Endothelial cell of umbilical vein (primary cell): ENCODE results near the gene BMPER. TPM values are rescaled to one million over a fixed set of nuclear protein-coding genes. Genes with fewer than 3 reads are reported as not detected.
A peak's percentile ranks its signal among the peaks of the same experiment; 100 is the strongest.

Experiments
- BruUV-seq: library from RNA; stranded (reverse); fragments of 400-500 nt; replicated peaks from 2 replicates; lab custom pipeline; 2021; lab: Mats Ljungman, UMichigan
- CTCF ChIA-PET: fragments of 300-600, 350-600 bp; sonication (Branson Sonifier 250); formaldehyde crosslinking; loops from one replicate; lab custom pipeline; 2021; ENCODE audit warnings: antibody characterized with exemption, inconsistent platforms; lab: Charles Lee
- POLR2A ChIA-PET: fragments of 300-600, 350-600 bp; sonication (Branson Sonifier 250); formaldehyde crosslinking; loops from one replicate; lab custom pipeline; 2021; ENCODE audit warnings: antibody characterized with exemption, inconsistent platforms; lab: Charles Lee
- DNase-seq: peaks from one replicate; pipeline ENCODE4 v3.0.0-alpha.2; 2011; ENCODE audit warnings: low read depth, low spot score
- FAIRE-seq: peaks from 2 replicates; lab custom pipeline; 2011; peaks lifted over from hg19 to GRCh38; lab: Jason Lieb, UNC
- H2AFZ ChIP-seq: 2 replicates; pipeline ENCODE4 v1.6.0; 2012; ENCODE audit warnings: low read depth, low read length, control low read depth, inconsistent platforms
- H3K27ac ChIP-seq: 2 replicates; pipeline ENCODE4 v1.5.1; 2011; ENCODE audit warnings: low read depth, mild to moderate bottlenecking, control low read depth, low read length, moderate library complexity; ENCODE audit not compliant: insufficient read depth
- H3K27me3 ChIP-seq, 2 experiments: 2 replicates each; pipeline versions ENCODE4 v1.6.0 to v1.6.1; 2011; ENCODE audit warnings: low read length in 2 of 2, mixed read lengths in 1 of 2; ENCODE audit not compliant: control insufficient read depth in 2 of 2, insufficient read depth in 2 of 2
- H3K36me3 ChIP-seq, 2 experiments: 2 replicates in 1 of 2; 3 replicates in 1 of 2; pipeline ENCODE4 v1.5.1; 2011; ENCODE audit warnings: low read length in 2 of 2, mild to moderate bottlenecking in 1 of 2, moderate library complexity in 1 of 2; ENCODE audit not compliant: control insufficient read depth in 2 of 2, insufficient read depth in 2 of 2; ENCODE audit errors: extremely low read depth in 1 of 2
- H3K4me1 ChIP-seq: 3 replicates; pipeline ENCODE4 v1.5.1; 2011; ENCODE audit warnings: mild to moderate bottlenecking, low read length; ENCODE audit not compliant: control insufficient read depth, insufficient read depth; ENCODE audit errors: extremely low read depth
- H3K4me2 ChIP-seq: 2 replicates; pipeline ENCODE4 v1.6.1; 2011; ENCODE audit warnings: low read length, control low read depth, mixed read lengths; ENCODE audit not compliant: insufficient read depth
- H3K4me3 ChIP-seq, 3 experiments: fragments of 200-600 bp in 1 of 3; sonication (generic), shearing (Covaris generic) in 1 of 3; replicated peaks in 1 of 3; 2 replicates each; pipeline ENCODE4 v1.5.1; 2011 to 2016; ENCODE audit warnings: control low read depth in 3 of 3, low read length in 3 of 3, mild to moderate bottlenecking in 2 of 3, inconsistent platforms in 1 of 3, low read depth in 1 of 3, moderate library complexity in 1 of 3; ENCODE audit not compliant: insufficient read depth in 1 of 3
- H3K79me2 ChIP-seq: 2 replicates; pipeline ENCODE4 v1.6.0; 2012; ENCODE audit warnings: low read length, inconsistent platforms; ENCODE audit not compliant: control insufficient read depth, insufficient read depth
- H3K9ac ChIP-seq: replicated peaks from 2 replicates; pipeline ENCODE3; 2011; ENCODE audit warnings: low read length, control low read depth; ENCODE audit not compliant: insufficient read depth; ENCODE audit errors: extremely low read depth
- H3K9me1 ChIP-seq: replicated peaks from 3 replicates; pipeline ENCODE4 v1.6.0; 2011; ENCODE audit warnings: mild to moderate bottlenecking, low read length; ENCODE audit not compliant: control insufficient read depth, insufficient read depth; ENCODE audit errors: extremely low read depth
- H3K9me3 ChIP-seq: replicated peaks from 2 replicates; pipeline ENCODE4 v1.5.1; 2012; ENCODE audit warnings: low read length, inconsistent platforms; ENCODE audit not compliant: control insufficient read depth, insufficient read depth
- H4K20me1 ChIP-seq: replicated peaks from 2 replicates; pipeline ENCODE3; 2011; ENCODE audit warnings: mild to moderate bottlenecking, low read length; ENCODE audit not compliant: control insufficient read depth, insufficient read depth; ENCODE audit errors: extremely low read depth
- CTCF ChIP-seq, 2 donors: IDR thresholded peaks; 1 replicate in 1 of 2; 2 replicates in 1 of 2; pipeline ENCODE4 v1.5.1; 2011; ENCODE audit warnings: low read length in 2 of 2, mild to moderate bottlenecking in 2 of 2, moderate library complexity in 2 of 2, control low read depth in 1 of 2, inconsistent platforms in 1 of 2, low read depth in 1 of 2; ENCODE audit not compliant: insufficient read depth in 1 of 2; ENCODE audit errors: extremely low read depth in 1 of 2
- EZH2 ChIP-seq: IDR thresholded peaks from 2 replicates; pipeline ENCODE4 v1.6.1; 2012; ENCODE audit warnings: borderline replicate concordance, low read depth, mild to moderate bottlenecking, moderate library complexity, low read length, inconsistent platforms; ENCODE audit not compliant: severe bottlenecking
- FOS ChIP-seq: IDR thresholded peaks from 2 replicates; pipeline ENCODE4 v1.6.1; 2011; ENCODE audit warnings: mild to moderate bottlenecking, low read length, moderate library complexity, borderline replicate concordance; ENCODE audit not compliant: insufficient read depth
- GATA2 ChIP-seq: IDR thresholded peaks from 2 replicates; pipeline ENCODE4 v1.7.0; 2011; ENCODE audit warnings: low read depth, mild to moderate bottlenecking, moderate library complexity, mixed read lengths, low read length; ENCODE audit not compliant: insufficient read length, insufficient read depth
- JUN ChIP-seq: IDR thresholded peaks from 2 replicates; pipeline ENCODE4 v1.6.1; 2011; ENCODE audit warnings: borderline replicate concordance, low read depth; ENCODE audit not compliant: insufficient read length, insufficient read depth
- MAX ChIP-seq: IDR thresholded peaks from 2 replicates; pipeline ENCODE4 v1.6.1; 2011; ENCODE audit not compliant: insufficient read depth, insufficient read length
- MYC ChIP-seq: IDR thresholded peaks from one replicate; pipeline ENCODE4 v1.6.1; 2011; ENCODE audit warnings: mild to moderate bottlenecking, low read depth, low read length
- POLR2A ChIP-seq: IDR thresholded peaks from 2 replicates; pipeline ENCODE4 v1.6.1; 2012; ENCODE audit warnings: low read depth, mild to moderate bottlenecking, control low read depth, low read length
- POLR2AphosphoS5 ChIP-seq: IDR thresholded peaks from 2 replicates; pipeline ENCODE4 v1.6.1; 2012; ENCODE audit warnings: low read depth, mild to moderate bottlenecking, control low read depth, low read length, moderate library complexity; ENCODE audit not compliant: insufficient read depth
- dilution Hi-C: fragments of 300-500 bp; cut with MboI; formaldehyde crosslinking; loops from one replicate; pipeline ENCODE4 v1.15.0; 2019; ENCODE audit warnings: low sequenced_read_pairs; ENCODE audit not compliant: extremely low pct_ligation_motif_present
- intact Hi-C: fragments of 100-400 bp; cut with micrococcal nuclease; formaldehyde crosslinking; loops from one replicate; pipeline ENCODE4 v1.10.0; 2022
- polyA plus RNA-seq, 4 experiments: library from polyadenylated mRNA; depleted of rRNA in 3 of 4; stranded (reverse) in 3 of 4; unstranded in 1 of 4; fragments of >200 nt; gene quantifications; 2 replicates each; pipeline versions ENCODE4 v1.2.1 to v1.2.3, GENCODE V29; 2011 to 2012; ENCODE audit warnings: missing spikeins in 1 of 4
- total RNA-seq: library from RNA; stranded (reverse); gene quantifications from 2 replicates; pipeline ENCODE4 v1.2.3, GENCODE V29; 2021

Gene BMPER
- total and polyA plus RNA-seq, 2 donors (not counting 3 experiments of a cell fraction or from before 2014, with no cell fraction given) = 0.10 to 0.13 TPM

GRCh38 chr7:34070511-34071323 lies 165.4 kb downstream of the BMPER start:
- H3K9me1 ChIP-seq = no peaks in the 10 kb centered on the region
- TF ChIP-seq GATA2 = peak; percentile 65
- TF ChIP-seq POLR2AphosphoS5 = peak; percentile 32
- no peak for TF ChIP-seq POLR2A
- TF ChIP-seq EZH2 = no peak
- peak; percentile 69 for TF ChIP-seq FOS
- FAIRE-seq (peak; percentile 80), DNase-seq (peak; percentile 65)
- H3K27me3 ChIP-seq = no peaks in the 10 kb centered on the region
- CTCF ChIA-PET = interaction anchor here (0.6 to 3.2 kb wide), 9 partner anchors 9 to 965 kb away, joined by 3 to 22 read pairs (median 5); no protein-coding TSS in a partner anchor
- POLR2A ChIA-PET = no interaction called here
- BruUV-seq = no TSS peak
- peak overlapping the region; percentile 41 for H3K27ac ChIP-seq
- peak overlapping the region; percentile 73 for H3K4me2 ChIP-seq
- H3K9ac ChIP-seq = no peak overlapping the region
- no peaks in the 10 kb centered on the region for H3K36me3 ChIP-seq
- intact Hi-C loops = loop anchor here (1.0 to 5.0 kb wide), 2 partner anchors 34 to 83 kb away; no protein-coding TSS in a partner anchor
- H2AFZ ChIP-seq = no peak overlapping the region
- H3K4me1 ChIP-seq = peaks cover 22% of the 10 kb centered on the region
- dilution Hi-C loops = no loop called here
- H4K20me1 ChIP-seq = no peaks in the 10 kb centered on the region
- no peaks in the 10 kb centered on the region for H3K9me3 ChIP-seq
- H3K79me2 ChIP-seq = no peaks in the 10 kb centered on the region
- H3K4me3 ChIP-seq = no peak overlapping the region

GRCh38 chr7:34073676-34074075 lies 168.3 kb downstream of the BMPER start:
- no peaks in the 10 kb centered on the region for H4K20me1 ChIP-seq
- no peaks in the 10 kb centered on the region for H3K9me1 ChIP-seq
- H3K27ac ChIP-seq = no peak overlapping the region
- BruUV-seq = no TSS peak
- no peaks in the 10 kb centered on the region for H3K36me3 ChIP-seq
- intact Hi-C loops = loop anchor here (5.0 kb wide), 1 partner anchor 86 kb away; no protein-coding TSS in a partner anchor
- no peaks in the 10 kb centered on the region for H3K79me2 ChIP-seq
- H3K4me2 ChIP-seq = no peak overlapping the region
- ChIA-PET CTCF (interaction anchor here (1.1 to 1.9 kb wide), 2 partner anchors 10 to 13 kb away, joined by 4 to 14 read pairs; no protein-coding TSS in a partner anchor), POLR2A (no interaction called here)
- H3K4me1 ChIP-seq = peaks cover 22% of the 10 kb centered on the region
- H3K9me3 ChIP-seq = no peaks in the 10 kb centered on the region
- no peak for TF ChIP-seq MYC
- TF ChIP-seq MAX = no peak
- no peak for TF ChIP-seq FOS
- TF ChIP-seq POLR2AphosphoS5 = no peak
- no peak for TF ChIP-seq GATA2
- TF ChIP-seq EZH2 = no peak
- TF ChIP-seq POLR2A = no peak
- TF ChIP-seq JUN = no peak
- no peak for TF ChIP-seq CTCF (IDR thresholded peaks at IDR 0.05; ENCODE audit: extremely low read depth in 1 of 2, insufficient read depth in 1 of 2, low read depth in 1 of 2, low read length in 2 of 2)
- FAIRE-seq (no peak), DNase-seq (no peak)
- H2AFZ ChIP-seq = no peak overlapping the region
- H3K4me3 ChIP-seq = no peak overlapping the region
- H3K27me3 ChIP-seq = no peaks in the 10 kb centered on the region
- dilution Hi-C loops = no loop called here
- H3K9ac ChIP-seq = no peak overlapping the region
